EH (cell line): ENCODE results near the gene HCLS1.
"Not testable (repeated sequence)": the region's sequence is repeated elsewhere in the genome, so short reads cannot be mapped to it uniquely, and the experiment has no call there.

Experiments used
- DNase-seq: peaks from one replicate; pipeline ENCODE4 v3.0.0-alpha.2; 2015; ENCODE audit warnings: low read depth

Gene HCLS1

GRCh38 chr3:121660356-121661171, at the start of gene HCLS1:
Gene HCLS1 (minus strand): TSS chr3:121660903. CDS start chr3:121658347, 2,556 bp downstream.
- peak; percentile 35 for DNase-seq

GRCh38 chr3:121710347-121710746, 49.6 kb upstream of the HCLS1 start:
- DNase-seq = no peak

DNA sequence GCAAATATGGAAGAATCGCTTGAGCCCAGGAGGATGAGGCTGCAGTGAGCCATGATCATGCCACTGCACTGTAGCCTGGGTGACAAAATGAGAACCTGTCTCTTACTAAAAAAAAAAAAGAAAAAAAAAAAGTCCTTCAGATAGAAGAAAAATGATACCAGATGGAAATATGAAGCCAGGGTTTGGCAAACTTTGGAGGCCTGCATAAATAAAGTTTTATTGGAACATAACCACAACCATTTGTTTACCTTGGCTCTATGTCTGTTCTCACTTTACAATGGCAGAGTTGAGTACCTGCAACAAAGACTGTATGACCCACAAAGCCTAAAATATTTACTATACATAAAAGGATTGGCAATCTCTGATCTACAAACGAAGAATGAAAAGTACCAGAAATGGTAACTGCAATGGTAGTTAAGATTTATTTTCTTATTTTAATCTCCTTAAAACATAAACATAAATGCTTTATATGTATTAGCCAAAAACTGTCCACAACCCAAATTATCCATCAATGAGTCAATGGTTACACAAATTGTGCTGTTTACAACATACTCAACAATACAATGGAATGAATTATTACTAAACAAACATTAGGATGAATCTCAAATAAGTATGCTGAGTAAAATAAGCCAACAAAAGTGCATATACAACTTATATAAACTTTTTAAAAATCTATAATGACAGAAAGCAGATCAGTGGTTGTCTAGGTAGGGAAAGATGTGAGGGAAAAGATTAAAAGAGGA, 47.0 kb upstream of the HCLS1 start:
- DNase-seq = peak; percentile 15

DNA sequence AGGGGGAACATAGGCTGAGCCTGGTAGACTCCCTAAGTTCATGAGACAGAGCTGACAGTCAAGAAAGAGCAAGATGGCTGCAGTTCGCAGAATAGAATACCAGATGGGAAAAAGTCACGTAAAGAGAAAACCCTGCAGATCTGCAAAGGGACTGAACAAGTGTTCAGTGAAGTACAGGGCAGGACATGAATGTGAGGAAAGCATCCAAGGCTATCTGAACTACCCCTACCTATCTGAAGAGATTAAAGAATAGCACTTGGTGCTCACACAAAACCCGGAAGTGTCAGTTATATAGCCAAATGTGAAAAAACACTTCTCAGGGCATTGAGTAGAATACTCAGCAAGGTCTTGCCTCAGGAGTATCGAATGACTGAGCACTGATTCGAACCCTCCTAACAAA, 44.8 kb upstream of the HCLS1 start:
- DNase-seq = no peak

- no peak for DNase-seq
Measured at GRCh38 chr3:121703973-121704372, 43.3 kb upstream of the HCLS1 start.

DNA sequence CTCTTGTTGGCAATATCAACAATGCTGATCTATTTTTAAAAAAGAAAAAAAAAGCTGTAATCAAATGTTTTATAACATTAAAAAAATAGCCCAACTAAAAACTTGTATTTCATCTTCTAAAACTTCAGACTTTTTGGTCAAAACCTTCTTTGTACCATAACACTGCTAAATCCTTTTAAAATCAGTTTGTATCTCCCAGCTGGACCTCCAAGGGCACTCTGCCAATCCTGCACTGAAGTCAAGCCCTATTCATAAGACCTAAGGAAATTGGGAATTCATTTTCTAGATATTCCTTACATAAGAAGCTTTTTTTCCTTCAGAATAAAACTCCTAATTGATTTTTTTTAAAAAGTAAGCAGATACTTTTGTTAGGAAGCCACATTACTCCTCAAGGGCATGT, 38.2 kb upstream of the HCLS1 start:
- no peak for DNase-seq

DNA sequence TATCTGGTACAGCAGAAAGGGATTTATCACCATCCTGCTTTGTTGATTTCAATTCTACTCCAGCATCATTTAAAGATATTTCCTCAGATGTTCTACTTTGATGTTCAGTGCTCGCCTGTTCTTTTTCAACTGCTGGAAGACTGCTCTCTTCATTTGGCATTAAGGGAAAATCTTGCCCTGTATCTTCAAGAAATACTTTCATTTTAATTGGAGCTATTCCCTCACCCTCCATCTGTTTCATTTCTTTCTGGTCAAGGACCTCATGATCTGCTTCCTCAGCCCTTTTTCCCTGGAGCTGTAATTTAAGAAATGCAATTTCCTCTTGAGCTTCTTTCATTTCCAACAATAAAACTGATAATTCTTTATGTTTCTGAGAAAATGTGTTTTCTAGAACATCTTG, 37.8 kb upstream of the HCLS1 start:
- no peak for DNase-seq

DNA sequence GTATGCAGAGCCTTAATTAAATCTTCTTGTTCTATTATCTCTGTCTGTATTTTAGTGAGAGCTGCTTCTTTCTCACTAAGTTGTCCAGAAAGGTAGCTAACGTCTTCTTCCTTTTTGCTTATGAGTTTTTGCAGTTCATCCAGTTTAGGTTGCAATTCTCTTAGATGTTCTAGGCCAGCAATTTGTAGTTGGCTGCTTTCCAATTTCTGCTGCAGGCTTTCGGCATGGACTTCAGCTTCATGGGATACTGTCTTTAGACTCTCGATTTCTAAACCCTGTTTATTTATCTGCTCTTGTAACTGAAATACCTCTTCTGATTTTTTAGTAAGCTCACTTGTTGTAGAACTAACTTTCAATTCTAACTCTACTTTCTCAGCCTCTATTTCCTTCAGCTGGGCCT, 35.5 kb upstream of the HCLS1 start:
- no peak for DNase-seq

DNA sequence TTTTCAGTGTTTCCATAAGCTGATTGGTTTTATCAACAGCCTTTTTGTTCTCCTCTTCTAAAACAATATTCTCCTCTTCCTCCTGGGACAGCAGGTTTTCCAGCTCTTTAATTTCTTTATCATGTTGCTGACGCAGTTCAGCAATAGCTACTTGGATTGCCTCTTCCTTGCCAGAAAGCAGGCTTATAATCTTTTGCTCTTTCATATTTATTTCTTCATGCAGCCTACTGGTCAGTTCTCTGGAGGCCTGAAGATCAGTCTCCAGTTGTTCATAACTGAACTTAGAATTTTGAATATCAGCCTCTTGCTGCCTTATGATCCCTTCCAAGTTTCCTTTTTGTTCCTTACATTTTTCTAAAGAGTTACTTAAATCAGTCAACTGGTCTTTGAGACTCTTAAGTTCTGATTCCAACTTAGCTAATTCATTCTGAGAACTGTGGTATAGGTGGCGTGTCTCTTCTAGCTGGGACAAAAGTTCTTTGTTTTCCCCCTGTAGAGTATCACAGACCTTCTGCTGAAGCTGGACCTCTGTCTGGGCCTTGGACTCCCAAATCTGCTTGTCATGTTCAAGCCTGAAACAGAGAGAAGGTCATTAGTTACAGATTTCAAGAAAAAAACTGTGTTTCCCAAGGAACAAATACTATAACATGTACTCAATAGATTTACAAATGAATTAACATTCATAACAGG, 31.5 kb upstream of the HCLS1 start:
- DNase-seq = no peak

DNA sequence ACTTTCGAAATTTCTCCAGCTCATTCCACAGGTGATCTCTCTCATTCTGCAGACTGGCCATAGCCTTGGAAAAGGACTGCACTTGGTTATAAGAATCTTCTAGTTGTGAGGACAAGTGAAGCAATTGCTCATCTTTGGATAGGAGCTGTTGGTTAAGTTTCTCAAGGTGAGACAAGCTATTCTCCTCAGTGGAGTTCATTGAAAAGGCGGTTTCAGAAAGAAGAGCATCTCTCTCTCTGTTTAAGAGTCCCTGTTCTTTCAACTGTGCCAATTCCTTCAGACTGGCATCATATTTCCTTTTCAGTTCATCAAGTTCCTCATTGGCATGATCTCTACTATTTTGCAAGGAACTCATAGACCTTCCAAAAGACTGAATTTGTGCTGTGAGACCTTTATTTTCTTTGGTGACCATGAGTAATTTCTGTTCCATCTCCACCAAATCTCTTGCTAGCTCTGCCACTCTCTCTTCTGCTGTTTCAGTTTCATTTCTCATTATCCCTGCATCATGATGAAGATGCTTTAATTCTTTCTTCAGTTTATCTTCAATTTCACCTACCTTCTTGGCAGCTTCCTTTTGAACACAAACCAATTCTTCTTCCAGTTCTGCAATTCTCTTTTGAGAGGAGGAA, 30.2 kb upstream of the HCLS1 start:
- DNase-seq = no peak

DNA sequence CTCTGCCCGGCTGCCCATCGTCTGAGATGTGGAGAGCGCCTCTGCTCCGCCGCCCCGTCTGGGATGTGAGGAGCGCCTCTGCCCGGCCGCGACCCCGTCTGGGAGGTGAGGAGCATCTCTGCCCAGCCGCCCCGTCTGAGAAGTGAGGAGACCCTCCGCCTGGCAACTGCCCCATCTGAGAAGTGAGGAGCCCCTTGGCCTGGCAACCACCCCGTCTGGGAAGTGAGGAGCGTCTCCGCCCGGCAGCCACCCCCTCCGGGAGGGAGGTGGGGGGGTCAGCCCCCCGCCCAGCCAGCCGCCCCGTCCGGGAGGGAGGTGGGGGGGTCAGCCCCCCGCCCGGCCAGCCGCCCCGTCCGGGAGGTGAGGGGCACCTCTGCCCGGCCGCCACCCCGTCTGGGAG, 28.0 kb upstream of the HCLS1 start:
- DNase-seq = not testable (repeated sequence)

GRCh38 chr3:121681792-121682191, 21.1 kb upstream of the HCLS1 start:
- no peak for DNase-seq

DNA sequence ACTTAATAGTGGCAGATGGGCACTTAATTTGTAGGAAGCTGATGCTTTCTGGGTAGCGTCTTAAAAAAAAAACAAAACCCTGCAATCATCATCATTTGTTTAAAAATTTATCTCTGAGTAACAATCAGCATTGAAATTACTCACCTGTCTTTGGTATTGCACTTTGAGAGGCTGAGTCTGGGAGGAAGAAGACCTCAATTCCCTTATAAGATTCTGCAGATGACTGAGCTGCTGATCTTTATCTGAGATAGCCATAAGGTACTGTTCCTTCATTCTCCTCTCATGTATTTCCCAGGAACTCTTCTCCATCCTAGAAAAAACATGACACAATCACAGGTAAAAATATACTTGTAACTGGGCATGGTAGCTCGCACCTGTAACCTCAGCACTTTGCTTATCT, 16.4 kb upstream of the HCLS1 start:
- no peak for DNase-seq

DNA sequence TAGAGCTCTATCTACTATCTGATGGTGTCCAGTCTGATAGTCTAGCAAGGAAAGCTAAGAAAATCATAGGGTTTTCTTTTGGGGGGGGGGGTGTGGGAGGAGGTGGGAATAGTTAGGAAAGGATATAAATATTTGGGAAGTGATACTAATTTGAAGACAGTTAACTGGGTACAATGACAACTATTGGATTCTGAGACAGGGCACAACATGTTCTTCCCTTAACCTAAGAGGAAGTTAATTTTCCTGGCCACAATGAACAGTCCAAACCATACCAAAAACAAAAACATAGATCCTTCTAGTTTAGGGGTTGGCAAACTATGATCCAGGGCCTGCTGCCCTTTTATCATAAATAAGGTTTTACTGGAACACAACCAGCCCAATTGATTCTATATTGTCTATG, 10.0 kb upstream of the HCLS1 start:
- DNase-seq = no peak

GRCh38 chr3:121667333-121667732, 6.6 kb upstream of the HCLS1 start:
- no peak for DNase-seq

GRCh38 chr3:121665488-121665887, 4.8 kb upstream of the HCLS1 start:
- DNase-seq = no peak

DNA sequence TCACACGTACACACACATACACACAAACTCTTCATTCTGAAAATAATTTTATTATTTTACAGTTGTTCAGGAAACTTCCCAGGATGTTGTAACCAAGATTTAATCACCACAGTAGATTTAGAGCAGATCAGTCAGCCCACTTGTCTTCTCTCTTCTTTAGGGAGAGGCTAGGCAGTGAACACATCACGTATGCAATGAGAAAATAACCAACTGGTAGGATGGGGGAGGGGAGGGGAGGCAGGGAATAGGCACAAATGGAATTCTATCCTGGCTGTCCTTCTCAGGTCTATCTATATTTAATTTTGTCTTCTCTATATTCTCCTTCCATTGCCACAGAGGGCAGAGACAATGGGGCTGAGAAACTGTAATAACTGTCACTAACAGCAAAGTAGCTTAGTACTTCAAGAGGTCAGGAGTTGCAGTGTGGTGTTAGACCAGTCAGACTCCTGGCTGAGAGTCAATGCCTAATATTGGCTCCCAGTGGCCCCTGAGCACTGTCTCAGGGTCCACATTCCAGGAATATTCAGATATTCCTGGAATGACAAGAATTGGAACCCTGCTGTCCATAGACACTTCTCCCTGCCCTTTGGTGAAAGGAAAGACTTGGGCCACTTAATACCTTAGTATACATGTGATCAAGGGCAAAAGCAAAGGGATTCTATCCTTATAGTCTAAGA, 2.6 kb upstream of the HCLS1 start:
- DNase-seq = peak; percentile 25

DNA sequence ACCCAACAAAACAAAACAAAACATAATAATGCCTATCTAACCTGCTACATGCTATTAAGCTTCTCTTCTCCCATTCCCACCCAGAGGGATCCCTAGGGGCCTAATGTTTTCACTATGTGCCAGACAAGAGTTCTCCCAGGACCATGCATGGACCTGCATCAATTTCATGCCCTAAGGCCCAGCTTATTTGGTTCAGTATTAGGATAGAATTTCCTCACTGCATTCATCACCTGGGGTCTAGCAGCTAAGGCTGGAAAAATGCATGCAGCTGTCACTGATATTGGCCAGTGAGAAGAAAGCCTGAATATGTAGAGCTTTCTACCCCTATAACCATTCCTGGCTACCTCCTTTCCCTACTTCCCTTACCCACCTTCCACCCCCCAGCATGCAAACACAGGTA, 2.0 kb upstream of the HCLS1 start:
- no peak for DNase-seq

- no peak for DNase-seq
Measured at GRCh38 chr3:121661376-121661775, 673 bp upstream of the HCLS1 start.

GRCh38 chr3:121659586-121659985, 1.1 kb downstream of the HCLS1 start:
- no peak for DNase-seq

DNA sequence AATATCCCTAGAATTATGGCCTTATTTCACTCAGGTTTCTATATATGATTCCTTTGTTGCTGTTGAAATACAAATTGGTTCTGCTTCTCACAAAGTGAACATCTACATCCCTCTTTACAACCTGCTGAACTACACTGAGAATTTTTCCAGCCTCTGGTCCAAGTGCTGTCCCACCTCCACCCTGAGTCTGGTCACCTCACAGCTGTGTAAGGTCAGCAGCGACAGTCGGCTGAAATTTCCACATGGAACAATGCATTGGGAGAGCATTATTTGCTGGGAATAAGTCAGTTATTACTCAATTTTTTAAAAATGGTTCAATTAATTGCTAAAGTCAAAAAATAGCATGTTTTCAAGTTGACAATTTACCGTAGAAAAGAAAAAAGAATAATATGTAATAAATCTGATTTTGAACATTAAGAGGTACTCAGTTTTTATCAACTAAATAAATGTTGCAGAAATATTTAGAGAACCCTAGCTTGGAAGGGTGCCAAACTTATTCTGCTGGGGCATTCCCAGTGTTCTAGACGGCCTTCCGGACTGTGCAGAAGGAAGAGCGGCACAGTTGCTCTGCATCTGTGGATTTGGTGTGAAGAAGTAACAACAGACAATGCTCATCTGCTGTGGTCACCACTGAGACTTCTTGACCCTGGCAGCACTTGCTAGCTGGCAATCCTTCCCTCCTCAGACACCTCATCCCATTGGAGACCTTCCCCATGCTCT, 1.8 kb downstream of the HCLS1 start:
- no peak for DNase-seq
